Endothelial cell of umbilical vein (primary cell): Measurements from ENCODE around the gene DLAT. TPM values are rescaled to one million over a fixed set of nuclear protein-coding genes. Genes with fewer than 3 reads are reported as not detected.

Experiments used
- BruUV-seq: library from RNA; stranded (reverse); fragments of 400-500 nt; replicated peaks from 2 replicates; lab custom pipeline; 2021; lab: Mats Ljungman, UMichigan
- CTCF ChIA-PET: fragments of 300-600, 350-600 bp; sonication (Branson Sonifier 250); formaldehyde crosslinking; loops from one replicate; lab custom pipeline; 2021; ENCODE audit warnings: antibody characterized with exemption, inconsistent platforms; lab: Charles Lee
- POLR2A ChIA-PET: fragments of 300-600, 350-600 bp; sonication (Branson Sonifier 250); formaldehyde crosslinking; loops from one replicate; lab custom pipeline; 2021; ENCODE audit warnings: antibody characterized with exemption, inconsistent platforms; lab: Charles Lee
- DNase-seq: peaks from one replicate; pipeline ENCODE4 v3.0.0-alpha.2; 2011; ENCODE audit warnings: low read depth, low spot score
- FAIRE-seq: peaks from 2 replicates; lab custom pipeline; 2011; peaks lifted over from hg19 to GRCh38; lab: Jason Lieb, UNC
- H2AFZ ChIP-seq: 2 replicates; pipeline ENCODE4 v1.6.0; 2012; ENCODE audit warnings: low read depth, low read length, control low read depth, inconsistent platforms
- H3K27ac ChIP-seq: 2 replicates; pipeline ENCODE4 v1.5.1; 2011; ENCODE audit warnings: low read depth, mild to moderate bottlenecking, control low read depth, low read length, moderate library complexity; ENCODE audit not compliant: insufficient read depth
- H3K27me3 ChIP-seq, 2 experiments: 2 replicates each; pipeline versions ENCODE4 v1.6.0 to v1.6.1; 2011; ENCODE audit warnings: low read length in 2 of 2, mixed read lengths in 1 of 2; ENCODE audit not compliant: control insufficient read depth in 2 of 2, insufficient read depth in 2 of 2
- H3K36me3 ChIP-seq, 2 experiments: 2 replicates in 1 of 2; 3 replicates in 1 of 2; pipeline ENCODE4 v1.5.1; 2011; ENCODE audit warnings: low read length in 2 of 2, mild to moderate bottlenecking in 1 of 2, moderate library complexity in 1 of 2; ENCODE audit not compliant: control insufficient read depth in 2 of 2, insufficient read depth in 2 of 2; ENCODE audit errors: extremely low read depth in 1 of 2
- H3K4me1 ChIP-seq: 3 replicates; pipeline ENCODE4 v1.5.1; 2011; ENCODE audit warnings: mild to moderate bottlenecking, low read length; ENCODE audit not compliant: control insufficient read depth, insufficient read depth; ENCODE audit errors: extremely low read depth
- H3K4me2 ChIP-seq: 2 replicates; pipeline ENCODE4 v1.6.1; 2011; ENCODE audit warnings: low read length, control low read depth, mixed read lengths; ENCODE audit not compliant: insufficient read depth
- H3K4me3 ChIP-seq, 3 experiments: fragments of 200-600 bp in 1 of 3; sonication (generic), shearing (Covaris generic) in 1 of 3; replicated peaks in 1 of 3; 2 replicates each; pipeline ENCODE4 v1.5.1; 2011 to 2016; ENCODE audit warnings: control low read depth in 3 of 3, low read length in 3 of 3, mild to moderate bottlenecking in 2 of 3, inconsistent platforms in 1 of 3, low read depth in 1 of 3, moderate library complexity in 1 of 3; ENCODE audit not compliant: insufficient read depth in 1 of 3
- H3K79me2 ChIP-seq: 2 replicates; pipeline ENCODE4 v1.6.0; 2012; ENCODE audit warnings: low read length, inconsistent platforms; ENCODE audit not compliant: control insufficient read depth, insufficient read depth
- H3K9ac ChIP-seq: replicated peaks from 2 replicates; pipeline ENCODE3; 2011; ENCODE audit warnings: low read length, control low read depth; ENCODE audit not compliant: insufficient read depth; ENCODE audit errors: extremely low read depth
- H3K9me1 ChIP-seq: replicated peaks from 3 replicates; pipeline ENCODE4 v1.6.0; 2011; ENCODE audit warnings: mild to moderate bottlenecking, low read length; ENCODE audit not compliant: control insufficient read depth, insufficient read depth; ENCODE audit errors: extremely low read depth
- H3K9me3 ChIP-seq: replicated peaks from 2 replicates; pipeline ENCODE4 v1.5.1; 2012; ENCODE audit warnings: low read length, inconsistent platforms; ENCODE audit not compliant: control insufficient read depth, insufficient read depth
- H4K20me1 ChIP-seq: replicated peaks from 2 replicates; pipeline ENCODE3; 2011; ENCODE audit warnings: mild to moderate bottlenecking, low read length; ENCODE audit not compliant: control insufficient read depth, insufficient read depth; ENCODE audit errors: extremely low read depth
- CTCF ChIP-seq, 2 donors: IDR thresholded peaks; 1 replicate in 1 of 2; 2 replicates in 1 of 2; pipeline ENCODE4 v1.5.1; 2011; ENCODE audit warnings: low read length in 2 of 2, mild to moderate bottlenecking in 2 of 2, moderate library complexity in 2 of 2, control low read depth in 1 of 2, inconsistent platforms in 1 of 2, low read depth in 1 of 2; ENCODE audit not compliant: insufficient read depth in 1 of 2; ENCODE audit errors: extremely low read depth in 1 of 2
- EZH2 ChIP-seq: IDR thresholded peaks from 2 replicates; pipeline ENCODE4 v1.6.1; 2012; ENCODE audit warnings: borderline replicate concordance, low read depth, mild to moderate bottlenecking, moderate library complexity, low read length, inconsistent platforms; ENCODE audit not compliant: severe bottlenecking
- FOS ChIP-seq: IDR thresholded peaks from 2 replicates; pipeline ENCODE4 v1.6.1; 2011; ENCODE audit warnings: mild to moderate bottlenecking, low read length, moderate library complexity, borderline replicate concordance; ENCODE audit not compliant: insufficient read depth
- GATA2 ChIP-seq: IDR thresholded peaks from 2 replicates; pipeline ENCODE4 v1.7.0; 2011; ENCODE audit warnings: low read depth, mild to moderate bottlenecking, moderate library complexity, mixed read lengths, low read length; ENCODE audit not compliant: insufficient read length, insufficient read depth
- JUN ChIP-seq: IDR thresholded peaks from 2 replicates; pipeline ENCODE4 v1.6.1; 2011; ENCODE audit warnings: borderline replicate concordance, low read depth; ENCODE audit not compliant: insufficient read length, insufficient read depth
- MAX ChIP-seq: IDR thresholded peaks from 2 replicates; pipeline ENCODE4 v1.6.1; 2011; ENCODE audit not compliant: insufficient read depth, insufficient read length
- MYC ChIP-seq: IDR thresholded peaks from one replicate; pipeline ENCODE4 v1.6.1; 2011; ENCODE audit warnings: mild to moderate bottlenecking, low read depth, low read length
- POLR2A ChIP-seq: IDR thresholded peaks from 2 replicates; pipeline ENCODE4 v1.6.1; 2012; ENCODE audit warnings: low read depth, mild to moderate bottlenecking, control low read depth, low read length
- POLR2AphosphoS5 ChIP-seq: IDR thresholded peaks from 2 replicates; pipeline ENCODE4 v1.6.1; 2012; ENCODE audit warnings: low read depth, mild to moderate bottlenecking, control low read depth, low read length, moderate library complexity; ENCODE audit not compliant: insufficient read depth
- dilution Hi-C: fragments of 300-500 bp; cut with MboI; formaldehyde crosslinking; loops from one replicate; pipeline ENCODE4 v1.15.0; 2019; ENCODE audit warnings: low sequenced_read_pairs; ENCODE audit not compliant: extremely low pct_ligation_motif_present
- intact Hi-C: fragments of 100-400 bp; cut with micrococcal nuclease; formaldehyde crosslinking; loops from one replicate; pipeline ENCODE4 v1.10.0; 2022
- polyA plus RNA-seq, 4 experiments: library from polyadenylated mRNA; depleted of rRNA in 3 of 4; stranded (reverse) in 3 of 4; unstranded in 1 of 4; fragments of >200 nt; gene quantifications; 2 replicates each; pipeline versions ENCODE4 v1.2.1 to v1.2.3, GENCODE V29; 2011 to 2012; ENCODE audit warnings: missing spikeins in 1 of 4
- total RNA-seq: library from RNA; stranded (reverse); gene quantifications from 2 replicates; pipeline ENCODE4 v1.2.3, GENCODE V29; 2021

DLAT gene
- total and polyA plus RNA-seq, 2 donors (not counting 3 experiments of a cell fraction or from before 2014, with no cell fraction given), result 13.3 to 41.3 TPM

- no peak overlapping the region for H2AFZ ChIP-seq
- DNase-seq (no peak), FAIRE-seq (no peak)
- H3K4me1 ChIP-seq, result no peaks in the 10 kb centered on the region
- no peak overlapping the region for H3K9ac ChIP-seq
- CTCF ChIA-PET, result interaction anchor here (1.1 kb wide), 1 partner anchor 131 kb away, joined by 3 read pairs; no protein-coding TSS in a partner anchor
- H3K27ac ChIP-seq, result no peak overlapping the region
- peaks cover 0 to 3% of the 10 kb centered on the region in 2 experiments for H3K36me3 ChIP-seq
- no TSS peak for BruUV-seq
- POLR2A ChIA-PET, result no interaction called here
- H3K9me3 ChIP-seq, result no peaks in the 10 kb centered on the region
- no peaks in the 10 kb centered on the region for H3K79me2 ChIP-seq
- H4K20me1 ChIP-seq, result no peaks in the 10 kb centered on the region
- no peak overlapping the region for H3K4me2 ChIP-seq
- H3K4me3 ChIP-seq, result no peak overlapping the region
- H3K27me3 ChIP-seq, result no peaks in the 10 kb centered on the region
- TF ChIP-seq MYC (no peak), POLR2A (no peak), CTCF (IDR thresholded peaks at IDR 0.05; ENCODE audit: extremely low read depth in 1 of 2, insufficient read depth in 1 of 2, low read depth in 1 of 2, low read length in 2 of 2) (peak; percentile 19 to 23), EZH2 (no peak)
- H3K9me1 ChIP-seq, result no peaks in the 10 kb centered on the region
- dilution Hi-C loops (no loop called here), intact Hi-C loops (no loop called here)
These were observed 20.8 kb upstream of the DLAT start for GRCh38 chr11:112004389-112004788.

- H3K27me3 ChIP-seq, result no peaks in the 10 kb centered on the region
- TF ChIP-seq JUN (no peak), POLR2A (no peak), CTCF (IDR thresholded peaks at IDR 0.05; ENCODE audit: extremely low read depth in 1 of 2, insufficient read depth in 1 of 2, low read depth in 1 of 2, low read length in 2 of 2) (no peak), POLR2AphosphoS5 (no peak), MAX (no peak), FOS (no peak), EZH2 (no peak), MYC (no peak), GATA2 (no peak)
- no peaks in the 10 kb centered on the region for H4K20me1 ChIP-seq
- dilution Hi-C loops, result no loop called here
- no peak overlapping the region for H3K4me3 ChIP-seq
- no peaks in the 10 kb centered on the region for H3K9me3 ChIP-seq
- no peak overlapping the region for H3K27ac ChIP-seq
- intact Hi-C loops, result no loop called here
- BruUV-seq, result no TSS peak
- no peak for FAIRE-seq
- H3K36me3 ChIP-seq, result peaks cover 0 to 3% of the 10 kb centered on the region in 2 experiments
- POLR2A ChIA-PET, result no interaction called here
- no peak overlapping the region for H3K4me2 ChIP-seq
- CTCF ChIA-PET, result interaction anchor here (1.1 kb wide), 1 partner anchor 132 kb away, joined by 3 read pairs; no protein-coding TSS in a partner anchor
- H2AFZ ChIP-seq, result no peak overlapping the region
- H3K9me1 ChIP-seq, result no peaks in the 10 kb centered on the region
- H3K79me2 ChIP-seq, result no peaks in the 10 kb centered on the region
- no peak for DNase-seq
- H3K4me1 ChIP-seq, result no peaks in the 10 kb centered on the region
- no peak overlapping the region for H3K9ac ChIP-seq
These were observed 19.6 kb upstream of the DLAT start for GRCh38 chr11:112005422-112006094.
